GM12891 (cell line): ENCODE measurements around the gene FAM20A.

Source experiments
- PAX5 ChIP-seq: IDR thresholded peaks from 2 replicates; pipeline ENCODE4 v1.6.1; 2011; ENCODE audit warnings: low read length, moderate library complexity, mild to moderate bottlenecking; ENCODE audit not compliant: insufficient read depth, severe bottlenecking
- POLR2A ChIP-seq: IDR thresholded peaks from 2 replicates; pipeline ENCODE4 v1.6.1; 2011; ENCODE audit warnings: low read depth, low read length, control low read depth
- POLR2AphosphoS5 ChIP-seq: IDR thresholded peaks from 2 replicates; pipeline ENCODE4 v1.6.1; 2011; ENCODE audit warnings: low read depth, low read length, control low read depth
- POU2F2 ChIP-seq: IDR thresholded peaks from 2 replicates; pipeline ENCODE4 v1.6.1; 2011; ENCODE audit warnings: low read depth, mild to moderate bottlenecking, control low read depth, low read length, moderate library complexity
- SPI1 ChIP-seq: IDR thresholded peaks from 2 replicates; pipeline ENCODE4 v1.6.1; 2011; ENCODE audit warnings: low read depth, low read length, control low read depth
- TAF1 ChIP-seq: IDR thresholded peaks from 2 replicates; pipeline ENCODE4 v1.6.1; 2011; ENCODE audit warnings: low read depth, low read length, control low read depth

GRCh38 chr17:68505951-68506350 lies 95.2 kb downstream of the FAM20A start:
- TF ChIP-seq POLR2AphosphoS5 (no peak), TAF1 (no peak), POLR2A (no peak), SPI1 (no peak), PAX5 (no peak), POU2F2 (no peak)
